Left forelimb (tissue), 1 donor: ENCODE results near the gene NPFFR1.

Source experiments
- DNase-seq: peaks from one replicate; pipeline ENCODE4 v3.0.0-alpha.2; 2018; ENCODE audit warnings: low spot score

Gene NPFFR1, protein sequence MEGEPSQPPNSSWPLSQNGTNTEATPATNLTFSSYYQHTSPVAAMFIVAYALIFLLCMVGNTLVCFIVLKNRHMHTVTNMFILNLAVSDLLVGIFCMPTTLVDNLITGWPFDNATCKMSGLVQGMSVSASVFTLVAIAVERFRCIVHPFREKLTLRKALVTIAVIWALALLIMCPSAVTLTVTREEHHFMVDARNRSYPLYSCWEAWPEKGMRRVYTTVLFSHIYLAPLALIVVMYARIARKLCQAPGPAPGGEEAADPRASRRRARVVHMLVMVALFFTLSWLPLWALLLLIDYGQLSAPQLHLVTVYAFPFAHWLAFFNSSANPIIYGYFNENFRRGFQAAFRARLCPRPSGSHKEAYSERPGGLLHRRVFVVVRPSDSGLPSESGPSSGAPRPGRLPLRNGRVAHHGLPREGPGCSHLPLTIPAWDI

GRCh38 chr10:70283445-70284399 lies at the start of gene NPFFR1:
Gene NPFFR1, minus strand, starts transcription at chr10:70284004. Its CDS starts 328 bp downstream, at chr10:70283676.
- DNase-seq = no peak

- no peak for DNase-seq
These were observed 49.5 kb upstream of the NPFFR1 start for GRCh38 chr10:70333268-70333667.

GRCh38 chr10:70331486-70332268 lies 47.9 kb upstream of the NPFFR1 start:
- no peak for DNase-seq

DNA sequence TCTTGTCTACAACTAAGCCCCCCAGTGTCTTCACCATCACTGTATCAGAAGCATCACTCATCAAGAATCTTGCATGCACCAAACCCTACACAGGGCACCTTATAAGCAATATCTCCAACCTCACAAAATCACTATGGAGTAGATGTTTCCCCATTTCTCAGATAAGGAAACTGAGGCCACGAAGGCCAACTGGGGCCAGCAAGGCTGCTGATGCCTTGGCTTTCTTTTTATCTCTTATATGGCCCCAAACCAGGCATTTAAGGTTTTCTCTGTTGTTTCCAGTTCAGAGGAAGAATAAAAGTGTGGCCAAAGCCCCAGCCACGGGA lies 47.3 kb upstream of the NPFFR1 start:
- DNase-seq = no peak

DNA sequence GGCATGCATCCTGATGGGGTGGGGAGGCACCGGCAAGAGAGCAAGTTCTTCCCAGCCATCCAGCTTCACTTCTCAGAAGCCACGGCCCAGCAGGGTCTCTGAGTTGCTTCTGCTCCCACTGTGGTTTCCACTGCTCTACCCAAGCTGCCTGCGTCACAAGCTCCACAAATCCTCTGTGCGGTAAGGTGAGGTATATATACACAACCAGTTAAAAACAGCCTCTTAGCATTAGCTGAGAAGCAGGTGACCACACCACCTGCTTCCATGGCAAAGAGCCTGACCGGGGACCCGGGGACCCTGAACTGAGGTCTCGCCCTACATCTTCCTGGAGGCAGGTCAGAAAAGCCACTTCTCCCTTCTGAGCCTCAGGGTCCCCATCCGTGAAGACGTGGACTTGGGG lies 46.9 kb upstream of the NPFFR1 start:
- no peak for DNase-seq

DNA sequence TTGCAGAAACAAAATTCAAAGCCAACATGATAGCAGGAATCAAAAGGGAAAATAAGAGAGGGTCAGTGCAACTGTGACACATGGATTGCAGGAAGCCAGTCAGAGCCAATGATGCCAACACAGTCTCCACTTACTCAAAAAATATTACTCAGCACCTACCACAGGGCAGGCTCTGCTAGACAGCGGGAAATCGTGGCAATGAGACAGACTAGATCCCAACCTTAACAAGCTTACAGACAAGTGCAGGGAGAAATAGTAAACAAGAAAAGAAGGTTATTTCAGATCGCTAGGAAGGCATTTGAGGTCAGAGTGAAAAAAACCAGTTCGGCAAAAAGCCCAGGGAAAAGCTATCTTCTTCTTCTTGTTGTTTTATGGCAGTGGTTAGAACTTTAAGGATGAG lies 45.2 kb upstream of the NPFFR1 start:
- no peak for DNase-seq

- DNase-seq = no peak
These were observed 44.2 kb upstream of the NPFFR1 start for GRCh38 chr10:70328018-70328417.

DNA sequence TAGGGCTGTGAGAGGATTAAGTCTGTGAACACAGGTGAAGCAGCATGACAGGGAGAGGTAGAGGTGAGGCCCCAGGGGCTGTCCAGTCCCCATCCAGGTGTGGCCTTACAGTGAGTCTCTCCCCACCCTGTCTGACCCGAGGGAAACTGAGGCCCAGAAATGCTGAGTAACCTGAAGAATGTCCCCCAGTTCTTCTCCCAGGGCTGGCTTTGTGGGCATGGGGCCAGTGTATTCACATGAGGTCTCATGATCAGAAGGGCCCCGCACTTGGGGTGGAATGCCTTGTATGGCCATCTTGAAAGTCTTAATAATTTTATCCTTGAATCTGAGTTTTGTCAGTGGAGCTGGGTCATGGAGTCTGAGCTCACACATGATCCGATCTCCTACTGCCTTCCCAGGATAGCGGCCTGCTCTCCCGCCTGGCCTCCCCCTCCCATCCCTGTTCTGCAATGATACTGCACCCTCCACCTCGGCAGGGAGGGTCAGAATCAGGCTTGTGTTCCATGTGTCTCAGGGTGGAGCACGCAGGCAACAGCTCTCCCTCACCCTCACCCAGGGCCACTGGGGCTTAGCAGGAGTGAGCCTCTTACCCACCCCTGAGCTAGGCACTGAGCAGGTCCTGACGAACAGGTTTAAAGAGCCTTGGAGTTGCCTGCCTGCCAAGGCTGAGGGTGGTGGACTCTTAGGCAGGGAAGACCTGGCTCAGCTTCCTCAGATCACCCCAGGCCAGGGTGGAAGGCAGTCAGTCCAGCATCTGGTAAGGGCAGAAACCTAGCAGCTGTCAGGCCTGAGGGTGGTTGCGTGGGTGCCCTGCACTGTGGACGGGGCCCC lies 41.4 kb upstream of the NPFFR1 start:
- DNase-seq = no peak

GRCh38 chr10:70324339-70324861 lies 40.6 kb upstream of the NPFFR1 start:
- peak; percentile 75 for DNase-seq

DNA sequence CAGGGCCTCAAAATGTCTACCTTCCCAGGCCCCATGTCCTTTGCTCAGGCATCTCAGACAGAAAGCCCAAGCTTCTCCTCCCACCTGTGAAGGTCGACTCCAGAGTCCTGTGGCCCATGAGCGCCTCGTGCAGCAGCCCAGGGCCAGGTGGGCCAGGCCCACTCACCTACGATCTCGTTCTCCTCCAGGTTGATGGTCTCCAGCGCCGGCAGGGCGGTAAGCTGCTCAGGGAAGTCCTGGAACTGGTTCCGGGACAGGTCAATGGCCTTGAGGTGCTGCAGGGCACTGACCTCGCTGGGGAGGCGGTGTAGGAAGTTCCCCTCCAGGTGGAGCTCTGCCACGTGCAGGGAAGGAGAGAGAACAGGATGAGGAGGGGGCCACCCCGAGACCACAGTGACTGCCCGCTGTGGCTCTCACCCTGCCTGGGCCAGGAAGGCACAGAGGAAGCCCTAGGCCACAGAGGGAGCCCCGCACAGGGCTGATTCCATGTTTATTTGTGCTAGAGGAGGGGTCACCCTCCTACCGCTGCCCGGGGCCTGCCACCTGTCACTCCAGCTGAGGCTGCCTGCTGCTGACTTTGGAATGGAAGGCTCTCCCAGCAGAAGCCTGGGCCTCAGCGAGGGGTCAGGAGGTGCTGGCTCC lies 40.0 kb upstream of the NPFFR1 start:
- peak; percentile 70 for DNase-seq

GRCh38 chr10:70323138-70323696 lies 39.4 kb upstream of the NPFFR1 start:
- DNase-seq = no peak

GRCh38 chr10:70321897-70322890 lies 38.4 kb upstream of the NPFFR1 start:
- DNase-seq = no peak

DNA sequence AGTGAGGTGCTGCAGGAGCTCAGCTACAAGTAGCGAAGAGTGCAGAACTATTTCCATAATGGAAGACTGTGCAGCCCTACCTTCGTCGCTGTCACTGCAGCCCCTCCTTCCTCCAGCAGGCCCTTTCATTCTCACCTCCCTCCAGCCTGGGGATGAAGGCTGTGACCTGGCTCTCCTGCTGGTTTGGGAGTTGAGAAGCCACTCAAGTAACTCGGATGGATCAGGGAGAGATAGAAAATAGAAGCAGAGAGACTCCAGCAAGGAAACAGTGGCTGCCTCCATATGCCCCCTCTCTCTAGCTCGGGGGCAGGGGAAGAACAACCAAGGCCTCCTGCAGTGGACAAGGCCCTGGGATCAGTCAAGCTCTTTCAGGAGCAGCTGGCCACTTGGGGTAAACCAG lies 37.4 kb upstream of the NPFFR1 start:
- no peak for DNase-seq

DNA sequence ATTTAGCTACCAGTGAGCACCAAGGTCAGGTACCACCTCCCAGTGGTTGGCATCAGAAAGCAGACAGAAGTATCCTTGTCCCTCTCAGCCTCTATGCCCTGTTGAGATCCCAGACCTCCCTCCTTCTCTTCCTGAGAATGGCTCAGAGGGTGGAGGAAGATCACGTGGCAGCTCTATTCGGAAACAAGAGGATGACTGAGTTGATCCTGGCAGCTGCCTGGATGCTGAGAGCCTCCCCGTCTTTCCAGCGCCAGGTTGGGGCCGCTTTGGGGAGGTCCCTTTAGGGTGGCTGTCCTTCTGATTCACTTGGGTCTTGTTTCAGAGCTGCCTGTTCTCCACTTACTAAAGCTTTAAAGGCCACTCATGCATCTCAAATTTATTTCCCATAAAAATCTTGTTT lies 36.9 kb upstream of the NPFFR1 start:
- no peak for DNase-seq

- no peak for DNase-seq
These were observed 36.0 kb upstream of the NPFFR1 start for GRCh38 chr10:70319824-70320223.

- no peak for DNase-seq
These were observed 35.4 kb upstream of the NPFFR1 start for GRCh38 chr10:70319183-70319582.

GRCh38 chr10:70317943-70318318 lies 34.1 kb upstream of the NPFFR1 start:
- no peak for DNase-seq

- no peak for DNase-seq
These were observed 33.6 kb upstream of the NPFFR1 start for GRCh38 chr10:70317272-70317942.
